Measurements from ENCODE around the gene ACIN1. TPM values are rescaled to one million over a fixed set of nuclear protein-coding genes. Genes with fewer than 3 reads are reported as not detected.
A peak's percentile ranks its signal among the peaks of the same experiment; 100 is the strongest.

Gene ACIN1
- total and polyA plus RNA-seq, 9 of the 15 experiments (the other 6 are each of a cell fraction or from before 2014, with no cell fraction given): 5.0 to 196 (median 129) TPM

DNA sequence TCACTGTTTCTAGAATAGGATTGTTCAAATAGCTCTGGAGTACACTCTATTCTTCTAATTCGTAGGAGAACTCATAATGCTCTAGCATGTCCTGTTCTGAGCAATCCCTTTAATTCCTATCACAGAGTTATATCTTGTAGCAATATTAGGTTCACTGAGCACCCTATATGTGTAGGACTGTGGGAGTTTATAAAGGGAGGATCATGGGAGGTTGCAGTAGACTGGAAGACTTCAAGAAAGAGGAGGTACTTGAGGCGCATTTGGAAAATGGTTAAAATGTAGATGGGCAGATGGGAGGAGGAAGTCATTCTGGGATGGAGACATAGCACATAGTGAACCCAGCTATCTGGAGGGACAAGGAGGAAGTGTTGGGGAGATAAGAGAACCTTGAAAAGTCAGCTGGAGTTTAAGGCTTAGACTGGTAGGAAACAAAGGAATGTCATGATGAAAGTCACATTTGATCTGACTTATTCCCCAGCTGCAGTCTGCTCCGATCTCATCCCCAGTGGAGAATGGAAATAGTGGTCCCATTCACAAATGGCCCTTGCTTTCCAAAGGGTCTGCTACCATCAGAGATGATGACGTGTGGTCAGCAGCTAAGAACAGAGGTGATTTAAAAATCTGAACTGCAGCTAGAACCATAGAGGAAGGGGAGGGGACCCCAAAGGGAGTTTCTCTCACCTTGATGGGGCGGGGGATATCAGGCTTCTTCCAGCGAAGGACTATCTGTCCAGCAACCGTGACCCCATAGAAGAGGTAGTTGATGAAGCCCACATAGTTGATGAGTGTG is 34.2 kb upstream of the ACIN1 start (continued):
- TF ChIP-seq RBM14 (IDR thresholded peaks at IDR 0.05; ENCODE audit: borderline replicate concordance, insufficient read depth, low read depth, low read length) (no peak), NR2F6 (CRISPR knock-in tag; IDR thresholded peaks at IDR 0.05) (no peak), ZNF165 (CRISPR knock-in tag; IDR thresholded peaks at IDR 0.05; ENCODE audit: borderline replicate concordance) (no peak), NR4A1 (CRISPR knock-in tag; IDR thresholded peaks at IDR 0.05) (no peak), NR4A1 (tag; IDR thresholded peaks at IDR 0.05) (no peak), ZBTB7A (IDR thresholded peaks at IDR 0.05; ENCODE audit: borderline replicate concordance, control insufficient read depth, low read depth, low read length) (no peak), U2AF1 (optimal IDR thresholded peaks at IDR 0.05; ENCODE audit: low read depth, low read length) (no peak), HMGN3 (IDR thresholded peaks at IDR 0.05; ENCODE audit: borderline replicate concordance, extremely low read depth, insufficient read length, low read depth, low read length) (no peak), SMAD3 (CRISPR knock-in tag; conservative IDR thresholded peaks at IDR 0.05) (no peak), KHSRP (IDR thresholded peaks at IDR 0.05) (no peak), PKNOX1 (IDR thresholded peaks at IDR 0.05) (peak; percentile 36; the same call in 1 of the 2 replicates), ZBTB17 (CRISPR knock-in tag; IDR thresholded peaks at IDR 0.05) (no peak), EGR1 (conservative IDR thresholded peaks at IDR 0.05) (no peak), FOXJ3 (CRISPR knock-in tag; IDR thresholded peaks at IDR 0.05) (no peak), ADNP (tag; IDR thresholded peaks at IDR 0.05) (no peak), HINFP (tag; conservative IDR thresholded peaks at IDR 0.05; ENCODE audit: low read depth) (no peak), RCOR1 (IDR thresholded peaks at IDR 0.05; ENCODE audit: borderline replicate concordance in 1 of 2, low read depth in 2 of 2, low read length in 2 of 2) (peak in 1 of 2 experiments; percentile 87; a peak in 2 of 4 replicates), HIVEP1 (CRISPR knock-in tag; IDR thresholded peaks at IDR 0.05) (no peak)
- TF ChIP-seq, protein P1, sequence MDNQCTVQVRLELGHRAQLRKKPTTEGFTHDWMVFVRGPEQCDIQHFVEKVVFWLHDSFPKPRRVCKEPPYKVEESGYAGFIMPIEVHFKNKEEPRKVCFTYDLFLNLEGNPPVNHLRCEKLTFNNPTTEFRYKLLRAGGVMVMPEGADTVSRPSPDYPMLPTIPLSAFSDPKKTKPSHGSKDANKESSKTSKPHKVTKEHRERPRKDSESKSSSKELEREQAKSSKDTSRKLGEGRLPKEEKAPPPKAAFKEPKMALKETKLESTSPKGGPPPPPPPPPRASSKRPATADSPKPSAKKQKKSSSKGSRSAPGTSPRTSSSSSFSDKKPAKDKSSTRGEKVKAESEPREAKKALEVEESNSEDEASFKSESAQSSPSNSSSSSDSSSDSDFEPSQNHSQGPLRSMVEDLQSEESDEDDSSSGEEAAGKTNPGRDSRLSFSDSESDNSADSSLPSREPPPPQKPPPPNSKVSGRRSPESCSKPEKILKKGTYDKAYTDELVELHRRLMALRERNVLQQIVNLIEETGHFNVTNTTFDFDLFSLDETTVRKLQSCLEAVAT (IDR thresholded peaks at IDR 0.05): no peak
- TF ChIP-seq, protein P2, sequence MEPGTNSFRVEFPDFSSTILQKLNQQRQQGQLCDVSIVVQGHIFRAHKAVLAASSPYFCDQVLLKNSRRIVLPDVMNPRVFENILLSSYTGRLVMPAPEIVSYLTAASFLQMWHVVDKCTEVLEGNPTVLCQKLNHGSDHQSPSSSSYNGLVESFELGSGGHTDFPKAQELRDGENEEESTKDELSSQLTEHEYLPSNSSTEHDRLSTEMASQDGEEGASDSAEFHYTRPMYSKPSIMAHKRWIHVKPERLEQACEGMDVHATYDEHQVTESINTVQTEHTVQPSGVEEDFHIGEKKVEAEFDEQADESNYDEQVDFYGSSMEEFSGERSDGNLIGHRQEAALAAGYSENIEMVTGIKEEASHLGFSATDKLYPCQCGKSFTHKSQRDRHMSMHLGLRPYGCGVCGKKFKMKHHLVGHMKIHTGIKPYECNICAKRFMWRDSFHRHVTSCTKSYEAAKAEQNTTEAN (CRISPR knock-in tag; IDR thresholded peaks at IDR 0.05): no peak
- TF ChIP-seq, protein P3, sequence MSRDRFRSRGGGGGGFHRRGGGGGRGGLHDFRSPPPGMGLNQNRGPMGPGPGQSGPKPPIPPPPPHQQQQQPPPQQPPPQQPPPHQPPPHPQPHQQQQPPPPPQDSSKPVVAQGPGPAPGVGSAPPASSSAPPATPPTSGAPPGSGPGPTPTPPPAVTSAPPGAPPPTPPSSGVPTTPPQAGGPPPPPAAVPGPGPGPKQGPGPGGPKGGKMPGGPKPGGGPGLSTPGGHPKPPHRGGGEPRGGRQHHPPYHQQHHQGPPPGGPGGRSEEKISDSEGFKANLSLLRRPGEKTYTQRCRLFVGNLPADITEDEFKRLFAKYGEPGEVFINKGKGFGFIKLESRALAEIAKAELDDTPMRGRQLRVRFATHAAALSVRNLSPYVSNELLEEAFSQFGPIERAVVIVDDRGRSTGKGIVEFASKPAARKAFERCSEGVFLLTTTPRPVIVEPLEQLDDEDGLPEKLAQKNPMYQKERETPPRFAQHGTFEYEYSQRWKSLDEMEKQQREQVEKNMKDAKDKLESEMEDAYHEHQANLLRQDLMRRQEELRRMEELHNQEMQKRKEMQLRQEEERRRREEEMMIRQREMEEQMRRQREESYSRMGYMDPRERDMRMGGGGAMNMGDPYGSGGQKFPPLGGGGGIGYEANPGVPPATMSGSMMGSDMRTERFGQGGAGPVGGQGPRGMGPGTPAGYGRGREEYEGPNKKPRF (IDR thresholded peaks at IDR 0.05; ENCODE audit: low read depth, low read length): no peak

Data from K562 (cell line).